K562 (cell line): Measurements from ENCODE around the gene SCYL3. TPM values are rescaled to one million over a fixed set of nuclear protein-coding genes. Genes with fewer than 3 reads are reported as not detected.

ENCODE experiments used
- ARID3B ChIP-seq: fragments of 250-450 bp; sonication (Bioruptor Pico); IDR thresholded peaks from 2 replicates; pipeline ENCODE4 v1.4.0; 2020; ENCODE audit warnings: borderline replicate concordance
- ARNT ChIP-seq, 2 experiments: fragments of 450-650 bp; IDR thresholded peaks; 2 replicates each; pipeline ENCODE4 v1.6.1; 2016; ENCODE audit warnings: mild to moderate bottlenecking in 1 of 2
- FOXJ2 ChIP-seq: fragments of 200-800 bp; sonication (Bioruptor generic); IDR thresholded peaks from 2 replicates; pipeline ENCODE4 v1.6.1; 2016; ENCODE audit warnings: missing genetic modification characterization, missing compliant biosample characterization
- GABPB1 ChIP-seq: sonication (generic); formaldehyde crosslinking; IDR thresholded peaks from 2 replicates; pipeline ENCODE4 v1.8.0; 2022; ENCODE audit warnings: mild to moderate bottlenecking, missing genetic modification reagents
- HMBOX1 ChIP-seq: sonication (generic); IDR thresholded peaks from 2 replicates; pipeline ENCODE4 v1.6.1; 2016
- IRF2 ChIP-seq: sonication (generic); formaldehyde crosslinking; IDR thresholded peaks from 2 replicates; pipeline ENCODE4 v1.8.1; 2022; ENCODE audit warnings: mild to moderate bottlenecking, missing genetic modification reagents
- MCM2 ChIP-seq: fragments of 450-650 bp; IDR thresholded peaks from 2 replicates; pipeline ENCODE4 v1.6.1; 2017; ENCODE audit warnings: low read depth, mild to moderate bottlenecking
- MCM5 ChIP-seq: fragments of 450-650 bp; IDR thresholded peaks from 2 replicates; pipeline ENCODE4 v1.6.1; 2016; ENCODE audit warnings: low read depth
- MTF1 ChIP-seq: fragments of 250-450 bp; sonication (Bioruptor Pico); IDR thresholded peaks from 2 replicates; pipeline ENCODE4 v1.9.0; 2021; ENCODE audit warnings: moderate library complexity, mild to moderate bottlenecking, inconsistent platforms, borderline replicate concordance
- NCOA6 ChIP-seq: fragments of 450-650 bp; IDR thresholded peaks from 2 replicates; pipeline ENCODE4 v1.6.1; 2017; ENCODE audit warnings: mild to moderate bottlenecking
- NFRKB ChIP-seq: fragments of 450-650 bp; IDR thresholded peaks from 2 replicates; pipeline ENCODE4 v1.6.1; 2016; ENCODE audit warnings: low read depth
- NKRF ChIP-seq: fragments of 450-650 bp; IDR thresholded peaks from 2 replicates; pipeline ENCODE4 v1.6.1; 2016; ENCODE audit warnings: borderline replicate concordance
- NUFIP1 ChIP-seq: fragments of 450-650 bp; IDR thresholded peaks from 2 replicates; pipeline ENCODE4 v1.6.1; 2018; ENCODE audit not compliant: partially characterized antibody
- SMAD3 ChIP-seq: fragments of 450-650 bp; formaldehyde crosslinking; conservative IDR thresholded peaks from 2 replicates; pipeline ENCODE4 v1.4.0; 2020; ENCODE audit warnings: mild to moderate bottlenecking
- SREBF2 ChIP-seq: sonication (generic); formaldehyde crosslinking; IDR thresholded peaks from 2 replicates; pipeline ENCODE4 v1.4.0; 2020; ENCODE audit warnings: mild to moderate bottlenecking, missing genetic modification reagents
- ZBTB26 ChIP-seq: fragments of 450-650 bp; formaldehyde crosslinking; IDR thresholded peaks from 2 replicates; pipeline ENCODE4 v1.4.0; 2022; ENCODE audit warnings: missing genetic modification characterization
- ZFPM2 ChIP-seq: fragments of 250-450 bp; sonication (Bioruptor Pico); IDR thresholded peaks from 2 replicates; pipeline ENCODE4 v1.5.1; 2022; ENCODE audit warnings: mild to moderate bottlenecking
- polyA plus RNA-seq, 8 experiments: library from polyadenylated mRNA; depleted of rRNA in 4 of 8; stranded (reverse) in 5 of 8; unstranded in 3 of 8; fragments of >200 nt; fragmentation: Nextera tagmentation in 2 of 8; fragmentation: Illumina TruSeq in 1 of 8; extraction: Ambion mirVana in 2 of 8; extraction: Trizol in 1 of 8; gene quantifications; 2 replicates each; pipeline versions ENCODE4 v1.2.1 to v1.2.3, GENCODE V29; 2011 to 2014; ENCODE audit warnings: inconsistent platforms in 1 of 8, missing spikeins in 1 of 8
- total RNA-seq, 7 experiments: library from RNA; depleted of rRNA in 6 of 7; stranded (reverse); fragments of >200 nt in 6 of 7; fragmentation: Illumina TruSeq in 2 of 7; extraction: Trizol in 2 of 7; gene quantifications; 2 replicates each; pipeline versions ENCODE4 v1.2.1 to v1.2.3, GENCODE V29; 2011 to 2021; ENCODE audit warnings: low replicate concordance in 1 of 7
- TF ChIP-seq, protein P1 (sequence below): fragments of 250-450 bp; sonication (Bioruptor Pico); IDR thresholded peaks from 2 replicates; pipeline ENCODE4 v1.8.0; 2022; ENCODE audit warnings: inconsistent platforms

SCYL3 gene
- total and polyA plus RNA-seq, 9 of the 15 experiments (the other 6 are each of a cell fraction or from before 2014, with no cell fraction given) = 3.6 to 11.4 (median 7.1) TPM

DNA sequence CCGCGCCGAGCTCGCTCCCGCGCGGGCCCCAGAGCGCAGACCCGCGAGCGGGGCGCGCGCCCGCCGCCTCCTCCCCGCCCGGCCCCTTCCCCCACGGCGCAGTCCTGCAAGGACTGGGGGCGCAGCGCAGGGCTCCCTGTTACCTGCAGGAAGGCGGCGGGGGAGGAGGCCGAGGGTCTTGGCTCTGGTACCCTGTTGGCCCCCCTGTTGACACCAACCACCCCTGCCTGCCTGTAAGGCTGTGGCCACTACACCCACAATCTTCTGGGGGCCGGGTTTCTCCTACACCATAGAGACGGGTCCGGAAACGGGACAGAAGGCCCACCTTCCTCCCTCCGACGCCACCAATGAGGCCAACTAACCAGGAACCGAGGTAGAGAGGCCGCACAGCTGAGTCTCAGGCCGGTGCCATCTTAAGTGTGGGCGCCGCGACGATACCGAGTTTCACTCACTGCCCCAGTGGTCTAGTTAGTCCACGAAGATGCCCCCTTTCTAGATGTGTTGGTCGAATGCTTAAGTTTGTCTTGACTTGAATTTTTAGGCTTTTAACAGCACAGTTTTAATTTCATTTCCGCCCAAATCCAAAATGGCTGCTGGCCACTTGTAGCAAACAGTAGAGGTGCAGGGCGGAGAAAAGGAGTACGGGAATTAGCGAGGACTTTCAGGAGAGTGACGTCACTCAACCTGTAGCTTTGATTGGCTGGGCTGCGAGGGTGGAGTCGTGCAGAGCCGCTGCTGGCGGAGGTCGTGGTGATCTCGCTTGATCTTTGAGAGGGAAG lies at the start of gene SCYL3 (continued):
- peak; percentile 79 for TF ChIP-seq FOXJ2 (tag)
- no peak for TF ChIP-seq NKRF
- TF ChIP-seq MCM2 = no peak
- TF ChIP-seq SMAD3 (CRISPR knock-in tag) = peak; percentile 59; the same call in 1 of the 2 replicates
- TF ChIP-seq ARNT (IDR thresholded peaks at IDR 0.05) = peak; percentile 89 to 96
- no peak for TF ChIP-seq NUFIP1
- TF ChIP-seq ZBTB26 (CRISPR knock-in tag) = no peak
- TF ChIP-seq NCOA6 = no peak
- TF ChIP-seq ZFPM2 = no peak
- TF ChIP-seq IRF2 (CRISPR knock-in tag) = no peak
- peak; percentile 90 for TF ChIP-seq GABPB1
- TF ChIP-seq, protein P1, sequence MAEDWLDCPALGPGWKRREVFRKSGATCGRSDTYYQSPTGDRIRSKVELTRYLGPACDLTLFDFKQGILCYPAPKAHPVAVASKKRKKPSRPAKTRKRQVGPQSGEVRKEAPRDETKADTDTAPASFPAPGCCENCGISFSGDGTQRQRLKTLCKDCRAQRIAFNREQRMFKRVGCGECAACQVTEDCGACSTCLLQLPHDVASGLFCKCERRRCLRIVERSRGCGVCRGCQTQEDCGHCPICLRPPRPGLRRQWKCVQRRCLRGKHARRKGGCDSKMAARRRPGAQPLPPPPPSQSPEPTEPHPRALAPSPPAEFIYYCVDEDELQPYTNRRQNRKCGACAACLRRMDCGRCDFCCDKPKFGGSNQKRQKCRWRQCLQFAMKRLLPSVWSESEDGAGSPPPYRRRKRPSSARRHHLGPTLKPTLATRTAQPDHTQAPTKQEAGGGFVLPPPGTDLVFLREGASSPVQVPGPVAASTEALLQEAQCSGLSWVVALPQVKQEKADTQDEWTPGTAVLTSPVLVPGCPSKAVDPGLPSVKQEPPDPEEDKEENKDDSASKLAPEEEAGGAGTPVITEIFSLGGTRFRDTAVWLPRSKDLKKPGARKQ (CRISPR knock-in tag) = no peak
- no peak for TF ChIP-seq MTF1 (CRISPR knock-in tag)
- peak; percentile 98 for TF ChIP-seq NFRKB
- TF ChIP-seq MCM5 = no peak
- no peak for TF ChIP-seq ARID3B
- TF ChIP-seq SREBF2 (CRISPR knock-in tag) = 0 out of 2 replicates have a peak, but pooled peaks have one; percentile 31
- peak; percentile 55; the same call in 1 of the 2 replicates for TF ChIP-seq HMBOX1
